ENCODE data around the gene FAM110D.

Gene FAM110D

DNA sequence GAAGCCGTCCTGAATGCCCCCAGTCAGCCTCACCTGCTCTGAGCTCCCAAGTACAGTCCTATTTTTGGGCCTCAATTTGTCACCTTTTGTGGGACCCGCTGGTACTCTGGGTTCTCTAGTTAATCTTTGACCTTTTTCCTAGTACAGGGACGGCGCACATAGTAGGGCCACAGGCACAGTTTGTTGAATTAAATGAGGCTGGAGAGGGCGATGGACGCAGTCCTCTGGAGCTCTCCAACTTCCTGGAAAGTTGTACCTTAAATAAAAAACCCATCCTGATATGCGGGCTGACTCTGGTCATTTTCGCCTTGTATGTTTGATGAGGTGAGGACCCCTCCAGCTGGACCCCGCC, 4.8 kb downstream of the FAM110D start:
- DNase-seq (ENCODE audit: low read depth) = no peak

GRCh38 chr1:26164036-26164860, 5.4 kb downstream of the FAM110D start:
- no peak for DNase-seq (ENCODE audit: low read depth)

GRCh38 chr1:26164861-26165842, 6.3 kb downstream of the FAM110D start:
- no peak for DNase-seq (ENCODE audit: low read depth)

DNA sequence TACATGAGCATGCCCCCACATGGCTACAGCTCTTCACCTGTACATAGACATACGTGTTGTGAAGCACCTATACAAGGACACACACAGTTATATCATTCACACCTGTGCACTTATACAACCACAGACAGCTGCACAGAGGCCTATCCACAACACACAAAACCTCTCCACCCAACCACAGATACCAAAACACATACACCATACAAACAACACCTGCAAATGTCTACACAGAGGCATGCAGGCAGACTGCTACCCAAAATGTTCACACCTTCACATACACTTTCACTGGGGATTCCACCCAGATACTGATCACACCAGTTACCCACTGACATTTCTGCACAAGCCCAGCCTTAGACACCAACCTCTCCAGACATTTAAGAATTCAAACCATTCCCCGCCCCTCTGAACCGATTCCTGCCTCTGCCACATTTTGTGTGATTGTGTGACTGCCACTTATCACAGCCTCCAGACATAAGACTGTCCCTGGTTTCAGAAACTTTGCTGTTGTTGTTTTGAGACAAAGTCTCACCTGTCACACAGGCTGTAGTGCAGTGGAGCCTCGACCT, 7.9 kb downstream of the FAM110D start:
- DNase-seq (ENCODE audit: low read depth) = no peak

DNA sequence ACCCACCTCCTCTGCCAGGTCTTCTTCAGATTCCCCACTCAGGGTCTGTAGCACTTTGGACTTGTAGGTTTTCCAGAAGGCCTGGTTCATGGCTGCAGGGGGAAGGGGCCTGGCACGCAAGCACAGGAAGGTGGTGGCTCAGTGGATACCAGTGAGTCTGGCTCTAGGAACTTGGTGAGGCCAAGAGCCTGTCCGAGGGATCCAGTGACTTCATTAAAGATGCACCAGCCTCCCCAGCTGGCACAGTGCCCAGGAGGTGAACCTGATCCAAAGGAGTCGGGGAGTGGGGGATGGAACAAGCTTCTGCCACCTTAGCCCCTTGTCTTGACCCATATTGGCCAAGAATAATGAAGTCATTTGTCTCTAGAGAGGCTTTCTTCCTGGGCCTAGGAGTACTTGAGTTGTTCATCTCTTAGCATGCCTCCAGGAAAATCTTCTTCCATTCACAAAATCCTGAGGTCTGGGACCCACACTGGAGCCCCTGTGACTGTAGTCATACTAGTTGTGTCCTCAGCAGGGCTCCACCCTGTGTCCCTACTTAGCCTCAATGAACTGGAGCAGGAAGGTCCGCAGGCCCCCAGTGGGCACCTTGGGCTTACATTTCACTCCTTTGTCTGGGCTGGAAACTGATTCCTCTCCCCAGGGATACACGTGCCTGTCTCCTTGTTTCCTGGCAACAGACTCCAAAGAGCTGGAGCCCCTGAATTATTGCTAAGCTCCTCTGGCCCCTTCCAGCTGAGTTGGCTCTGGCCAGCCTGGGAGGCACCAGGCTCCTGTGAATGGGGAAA, 9.7 kb downstream of the FAM110D start, which contains the start of gene C1orf232:
Gene C1orf232 (minus strand): TSS at position 554 of the 788 bp plus-strand sequence. CDS start 464 bp downstream, at position 90.
- DNase-seq (ENCODE audit: low read depth) = no peak

- DNase-seq (ENCODE audit: low read depth) = no peak
Measured at GRCh38 chr1:26169198-26169554, 10.3 kb downstream of the FAM110D start.

- DNase-seq (ENCODE audit: low read depth) = peak; percentile 71
Measured at GRCh38 chr1:26169669-26170471, 11.0 kb downstream of the FAM110D start, which contains the start of gene ZNF593. TSS of gene ZNF593 (plus strand) at chr1:26169908. CDS start at chr1:26169984, 76 bp downstream.

DNA sequence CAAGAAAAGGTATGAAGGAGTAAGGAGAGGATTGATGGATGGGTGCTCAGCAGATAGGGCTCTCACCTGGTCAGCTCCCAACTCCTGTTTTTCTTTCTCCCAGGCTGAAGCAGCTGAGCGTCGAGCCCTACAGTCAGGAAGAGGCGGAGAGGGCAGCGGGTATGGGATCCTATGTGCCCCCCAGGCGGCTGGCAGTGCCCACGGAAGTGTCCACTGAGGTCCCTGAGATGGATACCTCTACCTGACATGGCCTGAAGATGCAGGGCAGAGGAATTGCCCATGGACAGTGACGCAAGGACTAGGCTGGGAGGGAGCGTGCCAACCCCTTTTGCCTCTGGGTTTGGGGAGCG, 11.6 kb downstream of the FAM110D start:
- DNase-seq (ENCODE audit: low read depth) = no peak

DNA sequence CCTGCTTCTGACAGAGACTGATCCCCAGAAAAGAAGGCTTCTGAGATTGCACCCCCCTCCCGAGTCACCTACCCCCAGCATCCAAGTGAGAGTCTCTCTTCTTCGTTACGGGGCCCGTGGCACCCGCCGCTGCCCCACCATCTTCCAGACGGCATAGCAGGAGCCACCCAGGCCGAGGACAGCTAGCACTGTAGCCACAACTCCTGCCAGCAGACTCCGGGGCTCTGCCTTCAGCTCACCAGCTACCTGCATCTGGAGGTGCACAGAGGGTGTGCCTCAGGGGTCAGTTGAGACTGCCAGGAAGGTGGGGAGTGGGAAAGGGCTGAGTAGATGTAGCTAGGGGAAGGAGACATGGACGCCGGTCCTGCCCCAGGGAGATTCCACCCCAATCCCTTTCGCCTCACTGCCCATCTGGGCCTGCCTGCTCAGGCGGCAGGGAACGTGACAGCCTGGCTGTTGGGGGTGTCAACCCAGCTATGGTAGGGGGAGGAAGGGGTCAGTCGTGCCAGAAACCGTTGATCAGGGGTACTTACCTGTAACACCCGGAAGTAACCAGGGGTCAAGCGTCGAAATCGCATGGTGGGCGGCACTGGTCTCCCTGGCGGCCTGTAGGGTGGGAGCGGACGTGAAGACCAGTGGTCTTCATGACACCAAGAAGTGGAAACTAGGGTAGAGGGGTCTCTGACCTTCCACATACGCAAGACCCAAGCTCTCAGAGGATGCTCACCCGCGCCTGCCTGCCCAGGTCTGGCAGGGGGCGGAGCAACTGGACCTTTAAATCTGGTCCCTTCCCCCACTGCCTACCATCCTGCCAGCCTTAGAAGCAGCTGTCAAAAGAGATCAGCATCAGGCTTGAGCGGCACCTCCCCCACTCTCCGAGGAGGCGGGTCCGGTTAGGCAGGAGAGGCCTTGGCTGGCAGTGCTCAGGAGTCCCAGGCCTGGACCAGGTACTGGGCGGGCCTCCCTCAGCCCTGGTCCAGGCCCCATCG, 12.5 kb downstream of the FAM110D start, which contains the start of gene ZNF593OS:
Gene ZNF593OS (minus strand): TSS at position 749 of the 989 bp plus-strand sequence. CDS start 171 bp downstream, at position 578.
- no peak for DNase-seq (ENCODE audit: low read depth)

DNA sequence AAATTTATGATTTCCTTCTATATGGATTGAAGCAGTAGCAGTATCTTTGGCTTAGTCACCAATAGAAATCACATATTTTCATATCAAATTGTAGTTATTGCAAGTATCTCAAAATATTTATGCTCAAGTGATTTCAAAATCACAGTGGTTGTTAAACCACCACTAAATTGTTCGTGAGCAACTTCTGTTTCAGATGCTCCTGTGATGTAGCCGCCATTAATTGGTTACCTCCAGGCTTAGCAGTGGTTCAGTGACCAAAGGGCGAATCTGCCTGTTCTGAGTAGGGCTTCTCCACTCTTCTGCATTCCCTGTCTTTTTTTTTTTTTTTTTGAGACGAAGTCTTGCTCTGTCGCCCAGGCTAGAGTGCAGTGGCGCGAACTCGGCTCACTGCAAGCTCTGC, 16.5 kb downstream of the FAM110D start:
- DNase-seq (ENCODE audit: low read depth) = no peak

GRCh38 chr1:26177182-26177684, 18.4 kb downstream of the FAM110D start, which contains the start of gene CNKSR1:
TSS of gene CNKSR1 (plus strand) at chr1:26177491. CDS start at chr1:26177548, 57 bp downstream.
- no peak for DNase-seq (ENCODE audit: low read depth)

DNA sequence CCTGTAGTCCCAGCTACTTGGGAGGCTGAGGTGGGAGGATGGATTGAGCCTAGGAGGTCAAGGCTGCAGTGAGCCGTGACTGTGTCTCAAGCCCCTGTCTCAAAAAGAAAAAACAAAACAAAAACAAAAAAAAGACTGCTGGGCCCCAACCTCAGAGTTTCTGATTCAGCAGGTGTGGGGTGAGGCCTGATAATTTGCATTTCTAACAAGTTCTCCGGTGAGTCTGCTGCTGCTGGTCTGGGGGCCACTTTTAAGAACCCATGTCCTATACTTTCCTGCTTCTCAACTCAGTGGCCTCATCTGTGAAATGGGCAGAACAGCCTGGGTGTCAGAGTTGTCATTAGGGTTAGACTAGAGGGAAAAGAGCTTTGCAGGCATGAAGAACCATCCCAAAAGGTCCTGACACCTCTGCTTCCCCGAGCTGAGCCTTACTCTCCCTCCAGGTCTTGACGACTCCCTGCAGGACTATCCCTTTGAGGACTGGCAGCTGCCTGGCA, 21.2 kb downstream of the FAM110D start:
- DNase-seq (ENCODE audit: low read depth) = no peak

GRCh38 chr1:26181586-26182382, 22.9 kb downstream of the FAM110D start:
- no peak for DNase-seq (ENCODE audit: low read depth)

GRCh38 chr1:26182383-26182696, 23.5 kb downstream of the FAM110D start:
- no peak for DNase-seq (ENCODE audit: low read depth)

GRCh38 chr1:26184086-26184485, 25.2 kb downstream of the FAM110D start:
- DNase-seq (ENCODE audit: low read depth) = no peak

DNA sequence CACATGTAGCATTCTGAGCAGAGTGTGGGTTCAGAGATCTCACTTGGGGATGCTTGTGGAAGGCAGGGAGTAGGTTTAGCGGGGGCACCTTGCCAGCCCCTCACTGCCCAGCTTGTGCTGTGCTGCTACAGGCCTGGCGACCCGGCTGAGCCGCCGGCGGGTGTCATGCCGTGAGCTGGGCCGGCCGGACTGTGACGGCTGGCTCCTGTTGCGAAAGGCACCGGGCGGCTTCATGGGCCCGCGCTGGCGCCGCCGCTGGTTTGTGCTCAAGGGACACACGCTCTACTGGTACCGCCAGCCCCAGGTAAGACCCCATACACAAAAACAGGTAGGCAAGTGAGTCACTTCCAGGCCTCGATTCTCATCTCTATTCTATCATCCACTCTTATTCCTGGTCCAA, 26.0 kb downstream of the FAM110D start:
- DNase-seq (ENCODE audit: low read depth) = no peak

DNA sequence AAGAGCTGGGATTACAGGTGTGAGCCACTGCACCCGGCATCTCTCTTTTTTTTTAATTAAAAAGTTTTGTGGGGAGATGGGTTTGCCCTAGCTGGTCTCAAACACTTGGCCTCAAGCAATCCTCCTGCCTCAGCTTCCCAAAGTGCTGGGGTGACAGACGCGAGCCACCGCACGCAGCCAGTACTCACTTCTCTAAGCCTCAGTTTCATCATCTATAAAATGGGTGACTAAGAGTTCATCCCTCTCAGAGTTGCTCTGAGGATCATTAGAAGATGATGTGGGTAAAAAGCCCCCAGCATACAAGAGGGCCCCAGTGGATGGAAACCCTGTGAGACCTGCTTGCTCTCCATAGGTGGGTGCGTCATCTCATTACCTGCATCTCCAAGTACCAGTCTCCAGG, 29.0 kb downstream of the FAM110D start:
- DNase-seq (ENCODE audit: low read depth) = no peak

DNA sequence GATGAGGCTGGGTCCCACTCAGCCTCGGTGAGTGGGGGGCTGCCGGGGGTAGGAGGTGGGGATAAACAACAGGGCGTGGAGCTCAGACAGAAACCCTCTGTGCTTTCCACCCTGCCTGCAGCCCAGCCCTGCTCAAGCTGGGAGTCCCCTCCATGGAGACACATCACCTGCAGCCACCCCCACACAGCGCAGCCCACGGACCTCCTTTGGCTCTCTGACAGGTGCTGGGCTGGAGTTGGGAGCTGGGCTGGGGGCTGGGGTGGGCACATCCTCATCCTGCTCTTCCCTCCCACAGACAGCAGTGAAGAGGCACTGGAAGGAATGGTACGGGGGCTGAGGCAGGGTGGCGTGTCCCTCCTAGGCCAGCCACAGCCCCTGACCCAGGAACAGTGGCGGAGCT, 29.6 kb downstream of the FAM110D start:
- DNase-seq (ENCODE audit: low read depth) = no peak
